ENCODE results near the gene RHOBTB1.
"Not testable (repeated sequence)": the region's sequence is repeated elsewhere in the genome, so short reads cannot be mapped to it uniquely, and the experiment has no call there.

Gene RHOBTB1

DNA sequence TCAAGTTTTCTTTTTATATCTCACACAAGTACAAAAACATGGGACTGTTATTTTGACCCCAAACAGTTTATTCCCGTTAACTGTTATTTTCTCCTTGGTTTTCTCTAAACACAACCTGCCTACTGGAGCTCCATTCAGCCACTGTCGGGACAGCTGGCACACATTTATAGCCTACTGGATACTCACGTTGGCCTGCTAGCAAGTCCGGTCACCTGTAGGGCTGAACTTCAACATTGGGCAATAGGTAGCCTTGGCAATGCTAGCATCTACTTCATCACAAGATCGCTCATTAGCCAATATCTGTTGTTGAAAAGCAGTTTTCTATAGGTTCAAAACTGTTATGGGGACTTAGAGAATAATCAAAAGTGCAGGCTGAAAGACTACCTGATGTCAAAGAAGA, 32.3 kb downstream of the RHOBTB1 start:
- H3K27ac ChIP-seq: no peak overlapping the region

DNA sequence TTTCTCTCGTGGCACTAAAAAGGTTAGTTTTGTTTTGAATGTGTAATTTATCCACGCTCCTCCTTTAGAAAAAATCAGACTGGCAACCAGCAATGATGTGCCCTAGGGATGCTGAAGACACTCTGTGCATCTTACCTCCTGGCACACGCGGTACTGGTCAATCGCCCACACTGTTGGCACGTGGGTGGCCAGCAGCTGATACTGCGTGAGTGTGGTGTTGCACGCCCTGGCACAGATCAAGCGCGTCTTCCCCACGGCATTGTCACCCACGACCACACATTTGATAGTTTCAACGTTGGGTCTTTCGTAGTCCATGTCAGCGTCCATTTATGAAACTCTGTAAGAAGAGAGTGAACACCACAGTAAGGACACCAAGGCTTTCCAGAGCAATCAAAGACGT, 32.8 kb downstream of the RHOBTB1 start:
- TF ChIP-seq, protein P1, sequence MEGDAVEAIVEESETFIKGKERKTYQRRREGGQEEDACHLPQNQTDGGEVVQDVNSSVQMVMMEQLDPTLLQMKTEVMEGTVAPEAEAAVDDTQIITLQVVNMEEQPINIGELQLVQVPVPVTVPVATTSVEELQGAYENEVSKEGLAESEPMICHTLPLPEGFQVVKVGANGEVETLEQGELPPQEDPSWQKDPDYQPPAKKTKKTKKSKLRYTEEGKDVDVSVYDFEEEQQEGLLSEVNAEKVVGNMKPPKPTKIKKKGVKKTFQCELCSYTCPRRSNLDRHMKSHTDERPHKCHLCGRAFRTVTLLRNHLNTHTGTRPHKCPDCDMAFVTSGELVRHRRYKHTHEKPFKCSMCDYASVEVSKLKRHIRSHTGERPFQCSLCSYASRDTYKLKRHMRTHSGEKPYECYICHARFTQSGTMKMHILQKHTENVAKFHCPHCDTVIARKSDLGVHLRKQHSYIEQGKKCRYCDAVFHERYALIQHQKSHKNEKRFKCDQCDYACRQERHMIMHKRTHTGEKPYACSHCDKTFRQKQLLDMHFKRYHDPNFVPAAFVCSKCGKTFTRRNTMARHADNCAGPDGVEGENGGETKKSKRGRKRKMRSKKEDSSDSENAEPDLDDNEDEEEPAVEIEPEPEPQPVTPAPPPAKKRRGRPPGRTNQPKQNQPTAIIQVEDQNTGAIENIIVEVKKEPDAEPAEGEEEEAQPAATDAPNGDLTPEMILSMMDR (conservative IDR thresholded peaks at IDR 0.05): no peak
- no peak overlapping the region for H3K27ac ChIP-seq

More for the DNA sequence above, 32.3 kb downstream of the RHOBTB1 start:
- TF ChIP-seq, protein P1 (conservative IDR thresholded peaks at IDR 0.05): no peak

GRCh38 chr10:60910543-60910942, 33.4 kb downstream of the RHOBTB1 start:
- H3K27ac ChIP-seq: no peak overlapping the region
- TF ChIP-seq, protein P1 (conservative IDR thresholded peaks at IDR 0.05): no peak

DNA sequence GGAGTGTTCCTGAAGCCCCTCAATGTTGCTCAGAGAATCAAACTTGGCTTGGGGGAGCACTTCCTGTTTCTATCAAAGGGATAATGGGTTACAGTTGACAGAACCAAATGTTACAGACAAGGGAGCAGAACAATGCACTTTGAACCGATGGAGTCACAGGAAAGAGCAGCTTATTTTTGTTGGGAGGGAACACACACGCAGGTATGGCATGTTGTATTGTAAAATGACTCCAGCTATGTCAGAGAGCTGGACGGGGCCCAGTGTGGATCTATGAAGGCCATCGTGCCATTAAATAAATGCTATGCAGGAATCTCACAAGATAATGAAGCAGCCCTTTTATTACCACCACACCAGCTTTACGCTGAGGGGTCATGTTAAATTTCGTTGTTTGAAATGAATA, 35.1 kb downstream of the RHOBTB1 start:
- H3K27ac ChIP-seq: no peak overlapping the region
- TF ChIP-seq, protein P1 (conservative IDR thresholded peaks at IDR 0.05): no peak

- TF ChIP-seq, protein P1 (conservative IDR thresholded peaks at IDR 0.05): no peak
- no peak overlapping the region for H3K27ac ChIP-seq
Observed at GRCh38 chr10:60908031-60908430, 36.0 kb downstream of the RHOBTB1 start.

- TF ChIP-seq, protein P1 (conservative IDR thresholded peaks at IDR 0.05): no peak
- no peak overlapping the region for H3K27ac ChIP-seq
Observed at GRCh38 chr10:60907236-60907635, 36.7 kb downstream of the RHOBTB1 start.

GRCh38 chr10:60906825-60907224, 37.2 kb downstream of the RHOBTB1 start:
- H3K27ac ChIP-seq: not testable (repeated sequence)

- no peak overlapping the region for H3K27ac ChIP-seq
Observed at GRCh38 chr10:60906411-60906810, 37.6 kb downstream of the RHOBTB1 start.

More at GRCh38 chr10:60906411-60906810, 37.6 kb downstream of the RHOBTB1 start:
- TF ChIP-seq, protein P1 (conservative IDR thresholded peaks at IDR 0.05): no peak
